H1 (cell line): ENCODE data around the gene C3orf22. TPM values are rescaled to one million over a fixed set of nuclear protein-coding genes. Genes with fewer than 3 reads are reported as not detected.

ENCODE experiments used
- CTCF ChIA-PET: fragments of 300-600 bp; sonication (Branson Sonifier 250); formaldehyde crosslinking; loops from one replicate; lab custom pipeline; 2021; ENCODE audit not compliant: partially characterized antibody; lab: Charles Lee
- POLR2A ChIA-PET: fragments of 300-600 bp; sonication (Branson Sonifier 250); formaldehyde crosslinking; loops from one replicate; lab custom pipeline; 2021; ENCODE audit warnings: inconsistent platforms; ENCODE audit not compliant: partially characterized antibody; lab: Charles Lee
- DNase-seq, 2 experiments: peaks; one replicate each; pipeline versions ENCODE4 v3.0.0 to v3.0.0-alpha.2; 2010 to 2022; ENCODE audit warnings: low spot score in 2 of 2, low read depth in 1 of 2, mixed read lengths in 1 of 2
- FAIRE-seq: peaks from 2 replicates; lab custom pipeline; 2011; peaks lifted over from hg19 to GRCh38; lab: Jason Lieb, UNC
- H2AFZ ChIP-seq: 2 replicates; pipeline ENCODE4 v1.8.1; 2012; ENCODE audit warnings: low read length, inconsistent platforms
- H2AK5ac ChIP-seq: 2 replicates; pipeline ENCODE4 v1.6.1; 2013; ENCODE audit warnings: low read depth, low read length
- H2BK120ac ChIP-seq: replicated peaks from 2 replicates; pipeline ENCODE3; 2013; ENCODE audit warnings: low read depth, low read length, inconsistent platforms
- H2BK12ac ChIP-seq: 2 replicates; pipeline ENCODE4 v1.6.1; 2013; ENCODE audit warnings: low read depth, low read length
- H2BK15ac ChIP-seq: 2 replicates; pipeline ENCODE4 v1.6.1; 2013; ENCODE audit warnings: low read length
- H2BK20ac ChIP-seq: 2 replicates; pipeline ENCODE4 v1.6.1; 2013; ENCODE audit warnings: low read length
- H2BK5ac ChIP-seq: 2 replicates; pipeline ENCODE4 v1.6.1; 2013; ENCODE audit warnings: low read depth, low read length
- H3K14ac ChIP-seq: 2 replicates; pipeline ENCODE4 v1.6.1; 2013; ENCODE audit warnings: inconsistent platforms; ENCODE audit not compliant: insufficient read length
- H3K18ac ChIP-seq: 2 replicates; pipeline ENCODE4 v1.6.1; 2013; ENCODE audit warnings: low read length; ENCODE audit errors: extremely low read depth
- H3K23ac ChIP-seq: 2 replicates; pipeline ENCODE4 v1.6.1; 2013; ENCODE audit warnings: inconsistent platforms; ENCODE audit not compliant: insufficient read length
- H3K23me2 ChIP-seq: 2 replicates; pipeline ENCODE4 v1.6.1; 2013; ENCODE audit warnings: low read depth, low read length
- H3K27ac ChIP-seq: 2 replicates; pipeline ENCODE4 v1.6.1; 2011; ENCODE audit warnings: low read depth, low read length, inconsistent platforms
- H3K27me3 ChIP-seq, 4 experiments: replicated peaks in 1 of 4; 1 replicate in 1 of 4; 2 replicates in 3 of 4; pipeline versions ENCODE4 v1.6.1 to v1.8.1; 2011 to 2013; ENCODE audit warnings: low read length in 3 of 4, mild to moderate bottlenecking in 3 of 4, inconsistent platforms in 2 of 4, mixed read lengths in 2 of 4, moderate library complexity in 1 of 4; ENCODE audit not compliant: control insufficient read depth in 3 of 4, insufficient read depth in 3 of 4; ENCODE audit errors: extremely low read depth in 1 of 4
- H3K36me3 ChIP-seq, 4 experiments: 2 replicates each; pipeline versions ENCODE4 v1.6.1 to v1.8.1; 2011 to 2013; ENCODE audit warnings: mild to moderate bottlenecking in 4 of 4, low read length in 3 of 4, moderate library complexity in 2 of 4, control low read depth in 1 of 4, inconsistent platforms in 1 of 4; ENCODE audit not compliant: insufficient read depth in 4 of 4, control insufficient read depth in 2 of 4
- H3K4ac ChIP-seq: replicated peaks from 2 replicates; pipeline ENCODE3; 2013; ENCODE audit warnings: low read length, low read depth, mixed read lengths, inconsistent platforms; ENCODE audit not compliant: insufficient read length
- H3K4me1 ChIP-seq, 4 experiments: replicated peaks in 1 of 4; 1 replicate in 1 of 4; 2 replicates in 3 of 4; pipeline versions ENCODE4 v1.6.1 to v1.8.1; 2011 to 2013; ENCODE audit warnings: low read length in 3 of 4, inconsistent platforms in 2 of 4, mixed read lengths in 1 of 4; ENCODE audit not compliant: insufficient read depth in 4 of 4, control insufficient read depth in 3 of 4
- H3K4me2 ChIP-seq, 2 experiments: 2 replicates each; pipeline versions ENCODE4 v1.6.1 to v1.8.1; 2011 to 2013; ENCODE audit warnings: low read depth in 2 of 2, low read length in 2 of 2, control low read depth in 1 of 2, inconsistent platforms in 1 of 2, mild to moderate bottlenecking in 1 of 2; ENCODE audit not compliant: insufficient read depth in 1 of 2
- H3K4me3 ChIP-seq, 4 experiments: fragments of 200-600, 300-600 bp in 1 of 4; sonication (generic), shearing (Covaris generic), sonication (Bioruptor Twin) in 1 of 4; 2 replicates each; pipeline versions ENCODE4 v1.5.1 to v1.8.1; 2011 to 2016; ENCODE audit warnings: low read length in 4 of 4, low read depth in 3 of 4, control low read depth in 2 of 4, inconsistent platforms in 2 of 4, mild to moderate bottlenecking in 2 of 4, mixed read lengths in 1 of 4, moderate library complexity in 1 of 4; ENCODE audit not compliant: insufficient read depth in 2 of 4; ENCODE audit errors: extremely low read depth in 1 of 4
- H3K56ac ChIP-seq: replicated peaks from 2 replicates; pipeline ENCODE3; 2013; ENCODE audit warnings: low read depth, mild to moderate bottlenecking, mixed read lengths, low read length, inconsistent platforms; ENCODE audit not compliant: insufficient read length
- H3K79me1 ChIP-seq: 2 replicates; pipeline ENCODE4 v1.6.1; 2013; ENCODE audit warnings: low read depth, low read length, control low read depth
- H3K79me2 ChIP-seq, 2 experiments: 2 replicates each; pipeline versions ENCODE4 v1.6.1 to v1.8.1; 2012 to 2013; ENCODE audit warnings: low read length in 2 of 2, mild to moderate bottlenecking in 2 of 2, inconsistent platforms in 1 of 2; ENCODE audit not compliant: insufficient read depth in 2 of 2, control insufficient read depth in 1 of 2
- H3K9ac ChIP-seq, 4 experiments: replicated peaks in 1 of 4; 1 replicate in 1 of 4; 2 replicates in 3 of 4; pipeline versions ENCODE4 v1.6.1 to v1.8.1; 2011 to 2013; ENCODE audit warnings: low read depth in 3 of 4, low read length in 3 of 4, control low read depth in 2 of 4, mild to moderate bottlenecking in 2 of 4, moderate library complexity in 2 of 4, inconsistent platforms in 1 of 4; ENCODE audit errors: extremely low read depth in 1 of 4
- H3K9me3 ChIP-seq, 2 experiments: 2 replicates each; pipeline versions ENCODE4 v1.6.1 to v1.8.1; 2012 to 2013; ENCODE audit warnings: mild to moderate bottlenecking in 2 of 2, moderate library complexity in 2 of 2, control low read depth in 1 of 2, inconsistent platforms in 1 of 2, low read depth in 1 of 2, low read length in 1 of 2, mixed read lengths in 1 of 2; ENCODE audit not compliant: insufficient read depth in 2 of 2
- H4K20me1 ChIP-seq, 2 experiments: replicated peaks in 1 of 2; 2 replicates each; pipeline versions ENCODE3 to v1.8.1; 2011 to 2013; ENCODE audit warnings: inconsistent platforms in 2 of 2, low read length in 2 of 2, mild to moderate bottlenecking in 1 of 2; ENCODE audit not compliant: insufficient read depth in 2 of 2, control insufficient read depth in 1 of 2
- H4K5ac ChIP-seq: 2 replicates; pipeline ENCODE4 v1.6.1; 2013; ENCODE audit warnings: low read length, low read depth, mixed read lengths, inconsistent platforms; ENCODE audit not compliant: insufficient read length
- H4K8ac ChIP-seq: 2 replicates; pipeline ENCODE4 v1.8.0; 2013; ENCODE audit warnings: mild to moderate bottlenecking, moderate library complexity, low read length, inconsistent platforms; ENCODE audit not compliant: insufficient read depth; ENCODE audit errors: extremely low read depth
- H4K91ac ChIP-seq: replicated peaks from 2 replicates; pipeline ENCODE3; 2013; ENCODE audit warnings: low read length, mixed read lengths, inconsistent platforms; ENCODE audit not compliant: insufficient read length
- BRCA1 ChIP-seq: IDR thresholded peaks from 2 replicates; pipeline ENCODE4 v1.6.1; 2012; ENCODE audit warnings: low read depth, low read length, improper control_type of control experiment
- CBX5 ChIP-seq: fragments of 300-800, 300-1000 bp; sonication (generic); IDR thresholded peaks from 2 replicates; pipeline ENCODE4 v1.7.1; 2016; ENCODE audit warnings: antibody characterized with exemption, low read length, low read depth
- CEBPB ChIP-seq: IDR thresholded peaks from 2 replicates; pipeline ENCODE4 v1.6.1; 2012; ENCODE audit warnings: low read depth, low read length
- KDM4A ChIP-seq: IDR thresholded peaks from one replicate; pipeline ENCODE4 v1.7.1; 2012; ENCODE audit warnings: low read depth, mild to moderate bottlenecking, moderate library complexity, low read length, inconsistent platforms; ENCODE audit not compliant: severe bottlenecking
- SIN3A ChIP-seq, 2 experiments: IDR thresholded peaks in 1 of 2; conservative IDR thresholded peaks in 1 of 2; 2 replicates each; pipeline ENCODE4 v1.6.1; 2011 to 2012; ENCODE audit warnings: low read length in 2 of 2, improper control_type of control experiment in 1 of 2, low read depth in 1 of 2, mild to moderate bottlenecking in 1 of 2
- SP1 ChIP-seq: IDR thresholded peaks from 2 replicates; pipeline ENCODE4 v1.6.1; 2011; ENCODE audit warnings: low read depth, low read length
- SP2 ChIP-seq: IDR thresholded peaks from 2 replicates; pipeline ENCODE4 v1.6.1; 2012; ENCODE audit warnings: mild to moderate bottlenecking, low read length, inconsistent platforms
- SP4 ChIP-seq: IDR thresholded peaks from 2 replicates; pipeline ENCODE4 v1.6.1; 2012; ENCODE audit warnings: low read length, inconsistent platforms
- TAF7 ChIP-seq: optimal IDR thresholded peaks from 2 replicates; pipeline ENCODE3; 2011; ENCODE audit warnings: low read depth, mild to moderate bottlenecking, inconsistent platforms, low read length, moderate library complexity, borderline replicate concordance
- YY1 ChIP-seq: IDR thresholded peaks from 2 replicates; pipeline ENCODE4 v1.6.1; 2011; ENCODE audit warnings: low read depth, mild to moderate bottlenecking, low read length
- WGBS, 2 experiments: shearing (Covaris generic) in 1 of 2; methylation state at CpG; one replicate each; pipeline versions ENCODE4 v1.1.6 to v1.1.7; 2013 to 2015; ENCODE audit warnings: low lambda C conversion rate in 2 of 2, mixed read lengths in 2 of 2, inconsistent platforms in 1 of 2, low coverage in 1 of 2, missing lambda C conversion rate in 1 of 2; ENCODE audit not compliant: insufficient replicate concordance in 2 of 2, insufficient coverage in 1 of 2, insufficient read length in 1 of 2; ENCODE audit errors: extremely low coverage in 1 of 2, missing lambda C conversion rate in 1 of 2; 5-methylcytosine and 5-hydroxymethylcytosine counted together
- polyA plus RNA-seq, 7 experiments: library from polyadenylated mRNA; depleted of rRNA in 3 of 7; stranded (reverse) in 5 of 7; unstranded in 2 of 7; fragments of >200 nt in 5 of 7; fragments of 200-250 nt in 2 of 7; gene quantifications; 1 replicate in 5 of 7; 2 replicates in 1 of 7; 4 replicates in 1 of 7; pipeline versions ENCODE4 v1.2.1 to v1.2.3, GENCODE V29; 2011 to 2013; ENCODE audit warnings: missing spikeins in 2 of 7, mixed read lengths in 2 of 7
- total RNA-seq: library from RNA; stranded (reverse); fragmentation: NEBNext Ultra II Directional; extraction: Animal tissue kit (Norgen Biotek cat#: 25700); gene quantifications from 2 replicates; pipeline ENCODE4 v1.2.1, GENCODE V29; 2021
- TF ChIP-seq, protein P1 (sequence below), 3 experiments: IDR thresholded peaks; 1 replicate in 2 of 3; 2 replicates in 1 of 3; pipeline versions ENCODE4 v1.5.1 to v1.6.1; 2011; ENCODE audit warnings: low read length in 3 of 3, mild to moderate bottlenecking in 3 of 3, inconsistent platforms in 2 of 3, low read depth in 1 of 3, moderate library complexity in 1 of 3; ENCODE audit not compliant: insufficient read depth in 1 of 3; ENCODE audit errors: control extremely low read depth in 1 of 3

The C3orf22 gene
- total and polyA plus RNA-seq, 2 of the 8 experiments (the other 6 are each of a cell fraction or from before 2014, with no cell fraction given), result not detected

GRCh38 chr3:126537730-126538281 is 20.9 kb downstream of the C3orf22 start:
- Histone ChIP-seq H2BK12ac (no peak overlapping the region), H2BK20ac (no peak overlapping the region), H3K23me2 (peaks cover 7% of the 10 kb centered on the region; the same call in 1 of the 2 replicates), H3K79me2 (no peaks in the 10 kb centered on the region), H4K91ac (no peak overlapping the region), H3K9me3 (no peaks in the 10 kb centered on the region), H4K8ac (no peak overlapping the region; the same call in 1 of the 2 replicates), H3K9ac (no peak overlapping the region), H2BK15ac (no peak overlapping the region), H2BK120ac (no peak overlapping the region), H2AK5ac (no peak overlapping the region), H3K36me3 (no peaks in the 10 kb centered on the region; a peak in 1 of 8 replicates), H3K79me1 (no peaks in the 10 kb centered on the region), H3K27ac (no peak overlapping the region), H3K27me3 (peaks cover 0 to 5% (median 2%) of the 10 kb centered on the region in 4 experiments; a peak in 1 of 7 replicates), H3K4ac (no peak overlapping the region), H3K4me3 (no peak overlapping the region), H3K4me1 (no peaks in the 10 kb centered on the region), H3K23ac (no peak overlapping the region), H2BK5ac (no peak overlapping the region), H3K4me2 (no peak overlapping the region), H2AFZ (no peak overlapping the region), H3K56ac (no peak overlapping the region), H4K20me1 (peaks cover 0 to 5% of the 10 kb centered on the region in 2 experiments), H3K18ac (no peak overlapping the region), H3K14ac (no peak overlapping the region), H4K5ac (no peak overlapping the region)
- ChIA-PET CTCF (interaction anchor here (0.7 to 1.9 kb wide), 11 partner anchors 9 to 1014 kb away, joined by 3 to 11 read pairs (median 4); partner anchors contain the start of gene CHST13), POLR2A (interaction anchor here (0.6 kb wide), 1 partner anchor 64 kb away, joined by 3 read pairs; no protein-coding TSS in a partner anchor)
- 93% methylated on average over 9 of the region's 10 CpGs; no CpG with 5 or more reads in 1 of the 2 experiments for WGBS, 2 experiments
- DNase-seq, result no peak
- FAIRE-seq, result no peak
- TF ChIP-seq TAF7 (no peak), SP4 (no peak), CBX5 (no peak), CEBPB (no peak), KDM4A (no peak), SP1 (no peak), SP2 (no peak), YY1 (no peak), SIN3A (conservative IDR thresholded peaks at IDR 0.05 in 1 of 2, IDR thresholded peaks at IDR 0.05 in 1 of 2; ENCODE audit: low read depth in 1 of 2, low read length in 2 of 2) (no peak), BRCA1 (no peak)
- TF ChIP-seq, protein P1, sequence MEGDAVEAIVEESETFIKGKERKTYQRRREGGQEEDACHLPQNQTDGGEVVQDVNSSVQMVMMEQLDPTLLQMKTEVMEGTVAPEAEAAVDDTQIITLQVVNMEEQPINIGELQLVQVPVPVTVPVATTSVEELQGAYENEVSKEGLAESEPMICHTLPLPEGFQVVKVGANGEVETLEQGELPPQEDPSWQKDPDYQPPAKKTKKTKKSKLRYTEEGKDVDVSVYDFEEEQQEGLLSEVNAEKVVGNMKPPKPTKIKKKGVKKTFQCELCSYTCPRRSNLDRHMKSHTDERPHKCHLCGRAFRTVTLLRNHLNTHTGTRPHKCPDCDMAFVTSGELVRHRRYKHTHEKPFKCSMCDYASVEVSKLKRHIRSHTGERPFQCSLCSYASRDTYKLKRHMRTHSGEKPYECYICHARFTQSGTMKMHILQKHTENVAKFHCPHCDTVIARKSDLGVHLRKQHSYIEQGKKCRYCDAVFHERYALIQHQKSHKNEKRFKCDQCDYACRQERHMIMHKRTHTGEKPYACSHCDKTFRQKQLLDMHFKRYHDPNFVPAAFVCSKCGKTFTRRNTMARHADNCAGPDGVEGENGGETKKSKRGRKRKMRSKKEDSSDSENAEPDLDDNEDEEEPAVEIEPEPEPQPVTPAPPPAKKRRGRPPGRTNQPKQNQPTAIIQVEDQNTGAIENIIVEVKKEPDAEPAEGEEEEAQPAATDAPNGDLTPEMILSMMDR (IDR thresholded peaks at IDR 0.05; ENCODE audit: control extremely low read depth in 1 of 3, insufficient read depth in 1 of 3, low read depth in 1 of 3, low read length in 3 of 3), result no peak
